Left hindlimb (tissue), 1 donor: Measurements from ENCODE around the gene SNRNP48.
A peak's percentile ranks its signal among the peaks of the same experiment; 100 is the strongest.

Experiments
- DNase-seq: peaks from one replicate; pipeline ENCODE4 v3.0.0-alpha.2; 2018

Gene SNRNP48

GRCh38 chr6:7589949-7590917 lies at the start of gene SNRNP48:
TSS of gene SNRNP48 (plus strand) at chr6:7590198. CDS start at chr6:7590258, 60 bp downstream.
- DNase-seq = peak; percentile 95

DNA sequence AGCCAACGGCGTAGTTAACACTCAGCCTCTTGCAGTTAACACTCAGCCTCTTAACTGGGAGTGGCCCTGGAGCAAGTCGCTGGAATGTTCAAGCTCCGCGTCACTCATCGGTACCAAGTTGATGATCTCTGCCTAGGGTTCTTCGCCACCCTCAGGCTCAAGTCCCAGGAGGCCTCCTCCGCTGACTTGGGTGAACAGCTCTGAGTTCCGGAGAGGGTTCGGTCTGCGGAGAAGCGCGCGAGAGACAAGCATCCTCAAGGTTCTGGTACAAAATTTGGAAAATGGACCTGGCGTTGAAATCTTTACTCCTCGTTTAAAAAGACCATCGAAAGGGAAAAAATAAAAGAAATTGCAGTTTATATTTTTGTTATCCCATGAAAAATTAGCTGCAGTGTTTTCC lies 49.4 kb upstream of the SNRNP48 start:
- no peak for DNase-seq

DNA sequence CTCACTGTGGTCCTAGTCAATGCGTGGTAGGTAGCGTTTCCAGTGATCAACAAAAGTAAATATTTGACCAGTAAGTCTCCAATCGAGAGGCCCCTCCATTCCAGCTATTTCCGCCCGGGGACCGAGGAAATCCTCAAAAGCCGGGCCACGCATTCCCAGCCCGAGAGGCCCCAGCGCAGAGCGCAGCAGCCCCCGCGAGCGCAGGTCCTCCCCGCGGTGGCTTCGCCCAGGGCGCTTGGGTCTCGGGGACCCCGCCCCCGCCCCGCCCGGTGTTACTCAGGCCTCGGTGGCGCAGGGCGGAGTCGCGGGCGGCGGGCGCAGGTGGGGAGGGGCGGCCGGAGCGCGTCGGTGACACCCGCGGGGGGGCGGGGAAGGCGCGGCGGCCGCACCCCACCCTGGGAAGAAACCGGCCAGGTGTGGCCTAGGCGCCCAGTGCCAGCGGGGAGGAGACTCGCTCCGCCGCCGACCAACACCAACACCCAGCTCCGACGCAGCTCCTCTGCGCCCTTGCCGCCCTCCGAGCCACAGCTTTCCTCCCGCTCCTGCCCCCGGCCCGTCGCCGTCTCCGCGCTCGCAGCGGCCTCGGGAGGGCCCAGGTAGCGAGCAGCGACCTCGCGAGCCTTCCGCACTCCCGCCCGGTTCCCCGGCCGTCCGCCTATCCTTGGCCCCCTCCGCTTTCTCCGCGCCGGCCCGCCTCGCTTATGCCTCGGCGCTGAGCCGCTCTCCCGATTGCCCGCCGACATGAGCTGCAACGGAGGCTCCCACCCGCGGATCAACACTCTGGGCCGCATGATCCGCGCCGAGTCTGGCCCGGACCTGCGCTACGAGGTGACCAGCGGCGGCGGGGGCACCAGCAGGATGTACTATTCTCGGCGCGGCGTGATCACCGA lies 48.6 kb upstream of the SNRNP48 start, which contains the start of gene DSP:
Gene DSP (plus strand): TSS at position 497 of the 890 bp plus-strand sequence. CDS start 245 bp downstream, at position 742.
- peak; percentile 38 for DNase-seq

DNA sequence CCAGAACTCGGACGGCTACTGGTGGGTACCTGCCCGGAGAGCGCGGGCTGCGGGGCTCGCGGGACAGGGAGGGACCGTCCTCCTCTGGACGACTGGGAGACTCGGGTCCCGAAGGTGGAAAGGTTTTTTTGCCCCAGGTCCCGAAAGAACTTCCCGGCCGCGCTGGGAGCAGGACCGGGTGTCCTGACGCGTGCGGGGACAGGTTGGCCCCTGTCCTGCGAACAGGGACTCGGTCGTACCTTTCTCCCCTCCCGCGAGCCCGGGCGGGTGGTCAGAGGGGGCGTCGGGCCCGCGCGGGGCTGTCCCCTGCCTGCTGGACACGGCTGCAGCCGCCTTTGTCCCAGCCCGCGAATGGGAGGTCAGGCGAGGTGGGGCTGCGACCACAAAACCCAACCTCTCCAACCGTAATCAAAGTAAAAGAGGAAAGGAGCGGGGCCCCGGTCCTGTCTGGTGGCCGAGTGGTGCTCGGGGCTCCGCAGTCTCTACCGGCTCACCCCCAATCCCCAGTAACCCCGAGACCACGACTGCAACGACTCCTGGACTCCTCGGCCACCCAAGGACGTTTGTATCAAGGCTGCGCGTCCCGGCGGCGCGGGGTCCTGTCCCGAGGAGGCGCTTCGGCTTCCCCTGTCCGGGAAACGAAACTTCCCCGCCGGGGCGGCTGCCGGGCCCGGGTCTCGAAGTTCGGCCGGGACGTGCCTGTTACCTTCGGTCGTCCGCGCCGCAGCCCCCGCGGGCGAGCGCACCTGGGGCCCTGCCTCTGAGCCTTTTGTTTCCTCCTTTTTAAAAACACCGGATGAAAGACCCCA lies 47.7 kb upstream of the SNRNP48 start:
- peak; percentile 57 for DNase-seq

- DNase-seq = peak; percentile 41
Observed at GRCh38 chr6:7542874-7543624, 46.9 kb upstream of the SNRNP48 start.

GRCh38 chr6:7543789-7544424 lies 46.1 kb upstream of the SNRNP48 start:
- DNase-seq = no peak

DNA sequence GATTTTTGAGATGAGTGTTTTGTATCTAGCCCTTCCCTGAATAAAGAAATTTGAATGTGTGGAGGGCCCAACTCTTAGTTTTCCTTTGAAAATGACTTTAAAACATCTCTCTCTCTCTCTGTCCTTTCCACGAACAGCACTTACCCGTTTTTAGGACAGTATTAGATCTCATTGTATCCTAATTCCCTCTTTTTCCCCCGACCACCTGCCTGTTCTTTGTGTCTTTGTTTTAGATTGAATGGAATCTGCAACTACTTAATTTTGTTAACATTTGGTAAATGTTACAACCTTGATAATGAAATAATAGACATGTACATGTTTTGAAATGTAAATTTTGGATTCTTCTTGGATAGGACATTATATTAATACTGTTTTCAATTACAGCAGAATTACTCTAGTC lies 45.4 kb upstream of the SNRNP48 start:
- no peak for DNase-seq

DNA sequence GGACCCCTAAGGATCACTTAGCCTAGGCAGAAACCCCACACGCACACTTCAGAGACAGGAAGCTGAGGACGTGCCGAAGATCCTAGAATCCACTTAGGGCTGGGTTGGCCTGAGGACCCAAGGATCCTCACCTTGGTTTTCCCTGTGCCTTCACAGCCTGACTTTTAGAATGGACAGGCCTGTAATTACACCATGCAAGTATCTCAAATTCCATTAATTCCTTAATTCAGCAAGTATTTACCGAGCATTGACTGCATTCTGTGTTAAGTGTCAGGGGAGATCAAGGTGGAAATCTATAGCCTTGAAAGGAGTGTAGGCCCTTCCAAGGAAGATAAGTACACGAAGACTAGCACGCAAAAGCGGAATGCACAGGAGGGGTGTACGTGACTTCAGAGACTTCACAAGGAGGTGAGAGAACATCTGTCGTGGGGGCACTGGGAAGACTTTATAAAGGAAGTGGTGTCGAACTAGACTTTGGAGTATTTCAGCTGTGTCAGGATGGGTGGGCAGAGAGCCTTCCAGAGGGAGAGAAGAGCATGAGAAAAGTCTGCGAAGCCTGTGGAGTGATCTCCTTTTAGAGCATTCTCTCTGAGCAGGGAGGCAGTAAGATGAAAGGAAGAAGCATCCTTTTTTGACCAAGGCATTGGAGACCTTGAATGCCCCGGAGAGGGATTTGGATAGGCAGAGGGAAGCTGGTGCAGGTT lies 44.5 kb upstream of the SNRNP48 start:
- DNase-seq = no peak

DNA sequence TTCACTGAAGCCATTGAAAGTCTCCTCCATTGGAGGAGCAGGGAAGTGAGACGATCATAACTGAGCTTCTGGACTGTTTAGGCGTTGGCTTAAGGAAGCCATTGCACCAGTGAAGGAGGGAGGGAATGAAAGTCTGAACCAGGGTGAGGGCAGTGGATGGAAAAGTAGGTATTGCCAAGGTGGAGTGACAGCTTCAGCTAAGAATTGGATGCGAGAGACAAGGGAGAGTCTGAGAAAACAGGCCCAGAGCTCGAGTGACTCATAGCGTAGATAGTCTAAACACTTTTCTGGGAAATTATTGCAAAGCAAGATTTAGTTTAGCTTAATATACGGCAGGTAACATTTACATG lies 44.0 kb upstream of the SNRNP48 start:
- no peak for DNase-seq

DNA sequence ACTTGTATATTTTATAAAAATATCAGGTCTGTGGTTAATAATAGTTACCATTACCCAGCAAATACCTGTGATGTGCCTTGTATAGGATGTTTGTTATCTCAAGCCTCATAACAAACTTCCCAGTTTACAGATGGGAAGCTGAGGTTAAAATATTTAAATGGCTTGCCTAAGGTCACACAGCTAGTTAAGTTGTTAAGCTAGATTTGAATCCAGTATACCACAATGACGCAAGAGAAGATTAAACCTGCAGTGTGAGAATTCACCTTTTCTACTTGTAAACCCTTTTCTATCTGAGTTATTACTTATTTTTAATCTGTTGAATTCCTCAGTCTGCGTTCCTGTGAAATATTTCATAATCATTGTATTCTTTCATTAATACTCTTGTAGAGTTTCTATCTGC lies 43.6 kb upstream of the SNRNP48 start:
- no peak for DNase-seq

- no peak for DNase-seq
Observed at GRCh38 chr6:7546896-7547295, 43.1 kb upstream of the SNRNP48 start.

DNA sequence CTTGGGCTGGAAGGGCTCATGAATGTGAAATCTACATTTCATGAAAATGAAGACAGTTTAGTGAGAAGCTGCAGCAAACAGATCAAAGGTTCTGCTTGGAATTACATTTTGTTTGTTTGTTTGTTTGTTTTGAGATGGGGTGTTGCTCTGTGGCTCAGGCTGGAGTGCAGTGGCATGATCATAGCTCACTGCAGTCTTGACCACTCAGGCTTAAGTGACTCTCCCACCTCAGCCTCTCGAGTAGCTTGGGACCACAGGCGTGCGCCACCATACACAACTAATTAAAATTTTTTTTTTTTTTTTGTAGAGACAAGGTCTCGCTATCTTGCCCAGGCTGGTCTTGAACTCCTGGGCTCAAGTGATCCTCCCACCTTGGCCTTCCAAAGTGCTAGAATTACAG lies 42.7 kb upstream of the SNRNP48 start:
- no peak for DNase-seq

DNA sequence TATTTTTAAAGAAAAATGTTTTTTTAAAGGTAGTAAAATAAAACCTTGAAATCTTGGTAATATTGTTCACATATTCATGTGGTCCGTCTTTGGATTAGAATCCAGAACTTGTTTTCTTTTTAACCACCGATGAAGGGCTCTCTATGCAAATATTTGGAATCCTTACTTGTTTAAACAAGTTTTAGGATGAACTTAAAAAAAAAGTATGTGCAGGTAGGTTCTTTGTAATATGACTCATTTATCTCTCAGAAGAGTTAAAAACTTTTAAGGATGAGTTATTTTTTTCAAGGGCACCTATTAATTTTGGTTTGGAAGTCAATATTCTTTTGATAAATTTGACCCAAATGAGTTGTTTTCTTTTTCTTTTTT lies 39.6 kb upstream of the SNRNP48 start:
- DNase-seq = no peak

DNA sequence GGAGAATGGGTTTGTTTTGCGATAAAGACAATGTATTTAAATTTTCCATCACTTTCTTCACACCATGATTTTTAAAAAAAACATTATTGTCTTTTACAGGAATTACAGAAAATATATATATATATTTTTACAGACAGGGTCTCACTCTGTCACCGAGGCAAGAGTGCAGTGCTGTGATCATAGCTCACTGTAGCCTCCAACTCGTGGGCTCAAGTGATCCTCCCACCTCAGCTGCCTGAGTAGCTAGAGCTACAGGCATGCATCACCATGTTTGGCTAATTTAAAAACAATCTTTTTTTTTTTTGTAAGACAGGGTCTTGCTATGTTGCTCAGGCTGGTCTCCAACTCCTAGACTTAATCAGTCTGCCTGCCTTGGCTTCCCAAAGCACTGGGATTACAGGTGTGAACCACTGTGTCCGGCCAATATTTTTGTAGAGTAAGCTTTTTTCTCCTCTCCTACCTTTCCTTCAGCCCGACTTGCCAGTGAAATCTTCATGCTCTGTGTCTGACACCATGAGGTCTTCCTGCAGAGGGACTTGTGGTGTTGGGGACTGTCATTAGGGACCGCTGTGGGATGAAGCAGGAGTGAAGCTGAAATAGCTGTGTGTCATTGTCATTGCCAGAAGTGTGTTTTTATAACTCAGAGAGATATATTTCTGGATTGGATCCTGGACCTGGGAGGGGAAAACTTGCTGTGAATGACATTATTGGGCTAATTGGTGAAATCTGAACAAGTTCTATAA lies 35.3 kb upstream of the SNRNP48 start:
- no peak for DNase-seq

DNA sequence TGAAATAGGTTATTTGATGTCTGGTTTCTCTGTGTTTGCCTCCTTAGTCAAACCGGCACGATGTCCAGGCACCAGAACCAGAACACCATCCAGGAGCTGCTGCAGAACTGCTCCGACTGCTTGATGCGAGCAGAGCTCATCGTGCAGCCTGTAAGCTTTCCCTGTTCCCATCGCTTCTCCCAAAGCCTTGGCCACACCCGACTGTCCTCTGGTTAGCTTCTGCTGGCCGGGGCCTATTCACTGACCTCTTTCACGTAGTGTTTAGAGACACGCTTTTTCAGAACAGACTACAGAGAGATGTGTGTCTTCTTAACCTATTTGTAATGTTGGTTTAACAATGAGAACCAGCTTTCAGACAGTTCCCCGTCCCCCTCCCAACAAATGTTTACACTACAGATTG lies 34.3 kb upstream of the SNRNP48 start:
- DNase-seq = no peak

DNA sequence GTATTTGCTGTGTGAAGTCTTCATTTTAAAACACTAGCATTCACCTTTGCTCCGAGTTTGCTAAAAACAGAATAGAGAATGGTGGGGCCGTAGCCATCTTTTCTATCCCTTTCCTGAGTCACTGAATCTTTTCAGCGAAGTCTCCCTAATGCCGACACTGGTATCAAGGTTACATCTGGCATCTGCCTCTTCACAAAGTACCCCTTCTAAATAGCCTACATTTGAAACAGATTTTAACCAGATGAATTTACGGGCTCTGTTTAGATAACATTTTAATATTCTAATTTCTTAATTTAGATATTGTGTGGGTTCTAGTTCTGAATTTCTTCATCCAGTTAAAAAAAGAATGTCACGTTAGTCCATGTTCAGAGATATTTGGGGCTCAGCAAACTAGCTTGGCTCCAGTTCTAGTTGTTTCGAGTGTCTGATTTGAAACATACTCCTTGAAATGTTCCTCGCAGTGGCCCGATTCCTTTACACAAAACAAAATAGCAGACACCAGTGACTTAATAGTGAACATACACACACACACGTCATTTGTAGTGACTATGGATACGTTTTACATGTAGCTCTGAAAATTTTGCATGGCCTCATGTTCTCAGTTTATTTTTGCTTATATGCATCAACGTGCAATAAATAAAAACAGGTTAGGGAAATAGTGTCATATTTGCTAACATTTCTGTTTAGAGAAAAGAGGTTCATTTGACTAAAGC lies 33.4 kb upstream of the SNRNP48 start:
- no peak for DNase-seq

DNA sequence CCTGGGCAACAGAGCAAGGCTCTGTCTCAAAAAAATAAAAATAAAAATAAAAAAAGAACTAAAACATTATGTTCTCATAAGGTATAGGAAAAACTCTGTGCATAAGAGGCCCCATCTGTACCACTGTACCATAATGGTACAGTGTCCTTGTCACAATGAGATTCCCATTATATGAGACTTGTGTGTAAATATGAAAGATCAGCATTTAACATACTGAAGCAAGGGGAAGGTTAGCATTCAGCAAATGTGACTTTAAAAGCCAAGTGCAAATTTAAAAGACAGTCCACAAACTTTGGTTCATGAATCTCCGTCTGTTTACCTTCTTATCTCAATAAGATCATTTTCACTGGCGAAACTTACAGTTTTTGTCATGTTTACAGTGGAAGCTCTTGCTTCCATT lies 32.3 kb upstream of the SNRNP48 start:
- no peak for DNase-seq

- no peak for DNase-seq
Observed at GRCh38 chr6:7558781-7559180, 31.2 kb upstream of the SNRNP48 start.

GRCh38 chr6:7559196-7559595 lies 30.8 kb upstream of the SNRNP48 start:
- no peak for DNase-seq
